DOHH2 (cell line): ENCODE measurements around the gene MCC.

ENCODE experiments used
- H3F3A ChIP-seq: fragments of 200-600 bp; sonication (generic), shearing (Covaris generic); 2 replicates; pipeline ENCODE4 v1.6.0; 2016; ENCODE audit warnings: antibody characterized with exemption, mild to moderate bottlenecking; ENCODE audit not compliant: control insufficient read depth, insufficient read depth
- H3K27ac ChIP-seq: fragments of 200-600 bp; sonication (generic); 2 replicates; pipeline ENCODE4 v1.5.1; 2014; ENCODE audit warnings: low read depth, mild to moderate bottlenecking, low read length, moderate library complexity
- H3K27me3 ChIP-seq: fragments of 200-600 bp; sonication (generic); 2 replicates; pipeline ENCODE4 v1.6.1; 2014; ENCODE audit warnings: mild to moderate bottlenecking, low read length, mixed read lengths; ENCODE audit not compliant: control insufficient read depth
- H3K36me3 ChIP-seq: fragments of 200-600 bp; sonication (generic); 2 replicates; pipeline ENCODE4 v1.6.1; 2014; ENCODE audit warnings: mild to moderate bottlenecking, low read length, moderate library complexity, mixed read lengths; ENCODE audit not compliant: control insufficient read depth
- H3K4me1 ChIP-seq: fragments of 200-600 bp; sonication (generic); 2 replicates; pipeline ENCODE4 v1.6.1; 2014; ENCODE audit warnings: mild to moderate bottlenecking, low read length, mixed read lengths; ENCODE audit not compliant: control insufficient read depth
- H3K4me2 ChIP-seq: fragments of 200-600 bp; sonication (generic); 2 replicates; pipeline ENCODE4 v1.6.0; 2014; ENCODE audit warnings: mild to moderate bottlenecking, low read length, moderate library complexity
- H3K4me3 ChIP-seq: fragments of 200-600 bp; sonication (generic); 2 replicates; pipeline ENCODE4 v1.5.1; 2014; ENCODE audit warnings: mild to moderate bottlenecking, low read length, mixed read lengths
- H3K79me2 ChIP-seq: fragments of 200-600 bp; sonication (generic); 2 replicates; pipeline ENCODE4 v1.6.1; 2014; ENCODE audit warnings: mild to moderate bottlenecking, low read length, mixed read lengths; ENCODE audit not compliant: control insufficient read depth
- H3K9me2 ChIP-seq: fragments of 200-600 bp; sonication (generic); replicated peaks from 2 replicates; pipeline ENCODE4 v1.6.1; 2014; ENCODE audit warnings: mild to moderate bottlenecking, low read length, mixed read lengths; ENCODE audit not compliant: control insufficient read depth
- H3K9me3 ChIP-seq: fragments of 200-600 bp; sonication (generic); 2 replicates; pipeline ENCODE4 v1.6.1; 2014; ENCODE audit warnings: antibody characterized with exemption, low read length, mixed read lengths; ENCODE audit not compliant: control insufficient read depth, insufficient read depth
- H4K20me1 ChIP-seq: fragments of 200-600 bp; sonication (generic); 2 replicates; pipeline ENCODE4 v1.6.0; 2014; ENCODE audit warnings: low read depth, mild to moderate bottlenecking, antibody characterized with exemption, low read length, moderate library complexity; ENCODE audit not compliant: control insufficient read depth, insufficient read depth
- CTCF ChIP-seq: fragments of 200-600 bp; sonication (generic); IDR thresholded peaks from one replicate; pipeline ENCODE4 v1.5.1; 2014; ENCODE audit warnings: antibody characterized with exemption, mild to moderate bottlenecking, low read depth, low read length; ENCODE audit not compliant: poor library complexity, severe bottlenecking
- EZH2phosphoT487 ChIP-seq: fragments of 200-600 bp; sonication (generic); IDR thresholded peaks from 2 replicates; pipeline ENCODE4 v1.6.1; 2017; ENCODE audit warnings: borderline replicate concordance, mild to moderate bottlenecking, antibody characterized with exemption, low read length, moderate library complexity, mixed read lengths

MCC gene

GRCh38 chr5:113156271-113156877 is 331.9 kb downstream of the MCC start:
- Histone ChIP-seq H3K79me2 (no peaks in the 10 kb centered on the region), H3K9me3 (no peaks in the 10 kb centered on the region), H3K4me1 (no peaks in the 10 kb centered on the region), H3K36me3 (no peaks in the 10 kb centered on the region), H3K27me3 (0 out of 2 replicates have a peak, but pooled peaks cover 1% of the 10 kb centered on the region), H3K4me2 (no peak overlapping the region), H3K27ac (no peak overlapping the region), H4K20me1 (no peaks in the 10 kb centered on the region), H3K9me2 (no peaks in the 10 kb centered on the region), H3F3A (no peaks in the 10 kb centered on the region), H3K4me3 (no peak overlapping the region)
- TF ChIP-seq CTCF (no peak), EZH2phosphoT487 (no peak)

- TF ChIP-seq CTCF, result no peak
- TF ChIP-seq EZH2phosphoT487, result no peak
- Histone ChIP-seq H3K4me1 (no peaks in the 10 kb centered on the region), H3K9me3 (no peaks in the 10 kb centered on the region), H3K4me3 (no peak overlapping the region), H3F3A (no peaks in the 10 kb centered on the region), H3K9me2 (no peaks in the 10 kb centered on the region), H3K27me3 (0 out of 2 replicates have a peak, but pooled peaks cover 3% of the 10 kb centered on the region), H4K20me1 (no peaks in the 10 kb centered on the region), H3K79me2 (no peaks in the 10 kb centered on the region), H3K36me3 (no peaks in the 10 kb centered on the region), H3K27ac (no peak overlapping the region), H3K4me2 (no peak overlapping the region)
Observed at GRCh38 chr5:113153512-113154097, 334.6 kb downstream of the MCC start.

GRCh38 chr5:113152380-113152740 is 335.9 kb downstream of the MCC start:
- no peaks in the 10 kb centered on the region for H3K9me2 ChIP-seq
- H3K4me3 ChIP-seq, result no peak overlapping the region
- 0 out of 2 replicates have a peak, but pooled peaks cover 3% of the 10 kb centered on the region for H3K27me3 ChIP-seq
- TF ChIP-seq EZH2phosphoT487 (no peak), CTCF (no peak)
- H3F3A ChIP-seq, result no peaks in the 10 kb centered on the region
- H3K27ac ChIP-seq, result no peak overlapping the region
- H3K4me2 ChIP-seq, result no peak overlapping the region
- no peaks in the 10 kb centered on the region for H3K79me2 ChIP-seq
- no peaks in the 10 kb centered on the region for H3K4me1 ChIP-seq
- no peaks in the 10 kb centered on the region for H3K9me3 ChIP-seq
- no peaks in the 10 kb centered on the region for H4K20me1 ChIP-seq
- H3K36me3 ChIP-seq, result no peaks in the 10 kb centered on the region
